Measurements from ENCODE around the gene PCA3.
"Not testable (repeated sequence)": the region's sequence is repeated elsewhere in the genome, so short reads cannot be mapped to it uniquely, and the experiment has no call there.

The PCA3 gene

DNA sequence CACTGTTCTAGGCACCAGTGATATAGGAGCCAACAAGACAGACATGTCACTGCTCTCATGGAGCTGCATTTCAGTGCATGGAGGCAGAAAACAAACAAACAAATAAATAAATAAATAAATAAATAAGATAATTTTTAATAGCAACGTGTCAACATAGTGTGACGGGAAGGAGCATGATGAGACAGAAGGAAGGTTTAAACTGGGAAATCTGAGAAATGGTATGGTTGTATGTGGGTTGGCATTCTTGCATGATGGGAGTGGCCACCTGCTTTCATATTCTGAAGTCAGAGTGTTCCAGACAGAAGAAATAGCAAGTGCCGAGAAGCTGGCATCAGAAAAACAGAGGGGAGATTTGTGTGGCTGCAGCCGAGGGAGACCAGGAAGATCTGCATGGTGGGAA, at the start of gene PCA3:
Gene PCA3 (plus strand): TSS at position 301 of the 400 bp plus-strand sequence.
- no peak for DNase-seq

GRCh38 chr9:76716085-76716672, 48.1 kb upstream of the PCA3 start:
- DNase-seq, result no peak

- no peak for DNase-seq
Measured at GRCh38 chr9:76717176-76717575, 47.1 kb upstream of the PCA3 start.

DNA sequence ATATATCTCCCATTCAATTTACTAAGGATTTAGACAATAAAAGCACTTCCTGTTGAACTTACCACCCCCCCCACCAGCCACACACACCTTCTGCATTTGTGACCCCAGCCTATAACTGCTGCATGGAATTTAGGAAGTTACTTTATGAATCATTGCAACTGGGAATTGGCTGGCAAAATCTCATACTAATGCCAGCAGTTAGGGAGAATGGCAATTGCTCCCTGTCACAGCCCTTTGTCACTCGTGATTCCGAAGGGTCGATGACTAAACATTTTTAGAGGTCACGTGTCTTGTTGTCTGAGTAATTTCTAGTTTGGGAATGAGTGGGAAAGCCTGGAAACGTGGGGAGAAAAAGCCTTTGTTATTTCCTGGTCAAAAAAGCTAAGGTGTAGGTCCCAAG, 46.6 kb upstream of the PCA3 start:
- DNase-seq, result no peak

DNA sequence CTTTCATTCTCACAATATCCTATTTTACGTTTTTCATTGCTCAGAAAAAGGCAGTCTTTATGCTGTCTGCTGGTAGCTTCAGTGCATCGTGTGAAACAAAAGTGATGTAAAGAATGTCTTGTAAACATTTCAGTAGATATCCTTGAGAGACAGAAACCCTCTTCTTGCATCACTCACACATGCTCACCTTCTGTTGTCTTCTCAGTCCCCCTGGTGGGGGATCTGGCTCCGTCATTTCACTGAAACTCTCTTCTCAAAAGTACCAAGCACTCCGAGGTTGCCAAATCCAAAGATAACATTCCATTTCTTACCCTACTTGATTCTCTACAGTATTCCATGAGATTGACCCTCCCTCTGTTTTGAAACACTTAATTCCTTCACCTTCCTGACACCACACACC, 46.1 kb upstream of the PCA3 start:
- DNase-seq, result no peak

DNA sequence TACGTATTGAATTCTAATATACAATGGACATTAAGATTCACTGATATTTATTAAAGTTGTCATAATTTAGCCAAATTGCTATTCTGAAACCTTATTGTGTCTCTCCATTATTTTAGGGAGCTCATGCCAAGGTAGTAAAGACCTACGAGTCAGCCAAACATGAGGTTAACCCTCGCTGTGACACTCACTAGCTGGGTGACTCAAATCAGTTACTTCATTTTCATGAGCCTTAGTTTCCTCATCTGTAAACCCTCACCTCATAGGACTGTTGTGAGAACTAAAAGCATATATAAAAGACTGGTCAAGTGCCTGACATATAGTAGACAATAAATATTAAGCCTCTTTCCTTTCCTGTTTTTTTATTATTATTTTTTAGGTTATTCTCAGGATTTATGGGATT, 44.0 kb upstream of the PCA3 start:
- no peak for DNase-seq

- no peak for DNase-seq
Measured at GRCh38 chr9:76725011-76725546, 39.2 kb upstream of the PCA3 start.

DNA sequence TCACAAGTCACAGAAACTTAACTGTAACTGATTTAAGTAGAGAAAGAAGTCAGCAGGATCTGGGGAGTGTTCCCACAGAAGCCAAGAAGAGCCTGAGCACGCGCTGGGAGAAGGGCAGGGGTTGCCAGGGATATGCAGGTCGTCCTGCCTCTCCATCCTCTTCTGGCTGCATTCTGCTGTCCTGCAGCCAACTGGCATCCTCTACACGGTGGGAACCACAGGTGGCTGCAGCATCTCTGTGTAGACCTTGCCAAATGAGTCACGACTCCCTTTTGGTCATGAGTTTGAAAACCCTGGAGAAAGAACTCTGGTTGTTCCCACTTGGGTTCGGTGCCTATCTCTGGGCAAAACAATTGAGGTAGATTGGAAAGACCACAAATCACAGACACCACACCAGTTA, 38.4 kb upstream of the PCA3 start:
- no peak for DNase-seq

- DNase-seq, result no peak
Measured at GRCh38 chr9:76729116-76729515, 35.1 kb upstream of the PCA3 start.

DNA sequence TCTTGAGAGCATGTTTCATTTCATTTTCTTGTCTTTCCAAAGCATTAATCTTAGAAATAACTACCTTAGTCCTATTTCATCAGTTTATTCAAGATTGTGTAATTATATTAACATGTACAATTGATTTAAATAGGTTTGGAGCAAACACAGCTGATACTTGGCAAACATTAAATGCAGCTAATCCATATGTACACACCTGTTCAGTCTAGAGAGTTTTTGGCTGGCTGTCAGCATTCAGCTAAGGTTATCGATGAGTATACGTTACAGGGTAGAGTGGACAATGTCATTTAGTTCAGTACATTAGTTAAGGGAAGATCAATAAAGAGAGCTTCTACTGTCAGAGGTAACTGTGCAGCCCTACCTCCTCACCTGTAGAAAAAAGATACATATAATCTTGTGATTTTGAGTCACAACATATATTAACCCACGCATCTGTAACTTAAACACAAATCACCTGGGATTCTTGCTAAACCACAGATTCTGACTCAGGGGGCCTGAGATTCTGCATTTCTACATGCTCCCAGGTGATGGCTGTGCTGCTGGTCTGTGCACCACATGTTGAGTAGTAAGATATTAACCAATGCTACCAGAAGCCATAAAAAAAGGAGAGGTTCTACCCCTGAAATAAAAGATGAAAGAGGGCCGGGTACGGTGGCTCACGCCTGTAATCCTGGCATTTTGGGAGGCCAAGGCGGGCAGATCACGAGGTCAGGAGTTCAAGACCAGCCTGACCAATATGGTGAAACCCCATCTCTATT, 34.1 kb upstream of the PCA3 start:
- DNase-seq, result no peak

DNA sequence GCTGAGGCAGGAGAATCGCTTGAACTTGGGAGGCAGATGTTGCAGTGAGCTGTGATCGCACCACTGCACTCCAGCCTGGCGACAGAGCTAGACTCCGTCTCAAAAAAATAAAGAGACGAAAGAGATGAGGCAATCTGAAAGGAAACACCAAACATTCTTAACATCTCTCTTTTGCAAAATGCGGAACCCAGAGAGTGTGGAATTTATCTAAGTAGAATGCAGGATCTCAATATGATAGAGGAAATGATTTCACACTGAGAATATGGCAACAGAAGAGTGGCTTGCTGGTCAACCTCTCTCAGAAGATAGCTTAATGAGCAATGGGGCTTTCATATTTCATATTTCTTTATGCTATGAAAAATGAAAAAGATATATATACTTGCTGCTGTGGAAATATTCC, 33.4 kb upstream of the PCA3 start:
- no peak for DNase-seq

DNA sequence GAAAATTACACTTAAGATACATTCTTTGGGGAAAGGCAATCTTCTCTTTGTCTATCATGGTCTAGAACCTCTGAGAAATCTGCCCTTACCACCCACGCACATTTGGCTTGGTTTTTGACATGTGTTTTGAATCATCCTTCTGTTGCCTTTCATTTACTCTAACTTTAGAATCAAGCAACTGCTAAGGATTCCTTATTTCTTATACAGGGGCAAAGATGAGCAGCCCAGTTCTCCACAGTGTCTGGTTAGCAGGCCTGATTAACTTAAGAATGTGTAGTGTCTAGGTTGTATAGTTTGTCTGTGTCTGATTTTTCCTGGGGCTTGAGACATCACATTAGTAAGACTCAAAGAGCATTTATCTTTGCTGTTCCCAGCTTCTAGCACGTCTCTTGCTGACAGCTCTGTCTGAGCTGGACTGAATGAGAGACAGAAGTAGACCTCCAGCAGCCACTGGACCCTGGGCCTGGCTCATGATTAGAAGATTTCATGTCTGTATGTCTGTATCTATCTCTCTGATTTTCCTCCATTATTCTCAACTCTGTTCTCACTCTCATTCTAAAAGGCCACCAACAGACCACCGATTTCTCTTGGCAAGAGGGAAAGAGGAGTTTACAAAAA, 31.8 kb upstream of the PCA3 start:
- DNase-seq, result no peak

GRCh38 chr9:76733096-76733495, 31.1 kb upstream of the PCA3 start:
- no peak for DNase-seq

DNA sequence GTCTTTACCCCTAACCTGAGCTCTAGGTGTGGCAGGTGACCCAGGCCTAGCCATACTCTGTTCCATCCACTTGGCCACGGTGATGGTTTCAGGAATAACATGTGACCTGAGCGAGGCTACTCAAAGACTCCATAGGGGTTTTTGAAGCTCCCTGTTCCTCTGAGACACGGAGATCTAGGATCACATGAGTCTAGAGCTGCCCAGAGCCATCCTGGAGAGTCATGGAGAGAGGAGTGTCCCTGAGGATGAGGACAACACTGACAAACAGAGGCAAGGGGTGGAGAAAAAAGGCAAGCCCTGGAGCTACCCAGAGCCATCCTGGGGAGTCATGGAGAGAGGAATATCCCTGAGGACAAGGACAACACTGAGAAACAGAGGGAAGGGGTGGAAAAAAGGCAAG, 29.5 kb upstream of the PCA3 start:
- no peak for DNase-seq

DNA sequence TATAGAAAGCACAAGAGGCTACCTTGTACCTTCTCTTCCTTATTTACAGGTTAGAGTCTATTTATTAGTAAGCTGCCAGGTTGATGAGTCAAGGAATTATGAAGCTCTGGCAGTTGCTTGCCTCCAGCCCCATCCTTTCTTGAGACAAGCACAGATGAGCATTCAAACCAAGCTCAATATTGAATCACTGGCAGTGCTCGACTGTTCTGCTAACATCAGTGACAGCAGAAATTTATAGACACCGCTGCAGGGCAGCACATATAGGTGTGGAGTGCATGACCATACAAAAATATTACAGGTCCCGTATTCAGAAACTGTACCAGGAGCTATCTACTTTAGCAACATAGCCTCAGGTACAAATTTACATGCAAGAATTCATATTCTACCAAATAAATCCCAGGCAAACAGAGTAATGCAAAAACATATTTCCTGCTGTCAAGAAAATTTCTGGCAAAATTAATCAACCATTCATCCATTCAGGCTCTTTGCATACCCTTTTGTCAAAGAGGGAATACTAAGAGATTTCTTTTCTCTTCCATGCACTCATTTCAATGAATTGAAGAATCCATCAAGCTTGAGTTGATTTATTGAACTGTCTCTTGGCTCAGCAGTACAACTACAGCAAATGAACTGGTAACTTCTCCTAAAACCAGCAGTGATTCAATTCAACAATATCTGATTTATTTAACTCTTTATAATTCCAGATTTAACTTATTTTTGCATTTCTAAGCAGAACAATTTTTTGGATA, 26.9 kb upstream of the PCA3 start:
- no peak for DNase-seq

DNA sequence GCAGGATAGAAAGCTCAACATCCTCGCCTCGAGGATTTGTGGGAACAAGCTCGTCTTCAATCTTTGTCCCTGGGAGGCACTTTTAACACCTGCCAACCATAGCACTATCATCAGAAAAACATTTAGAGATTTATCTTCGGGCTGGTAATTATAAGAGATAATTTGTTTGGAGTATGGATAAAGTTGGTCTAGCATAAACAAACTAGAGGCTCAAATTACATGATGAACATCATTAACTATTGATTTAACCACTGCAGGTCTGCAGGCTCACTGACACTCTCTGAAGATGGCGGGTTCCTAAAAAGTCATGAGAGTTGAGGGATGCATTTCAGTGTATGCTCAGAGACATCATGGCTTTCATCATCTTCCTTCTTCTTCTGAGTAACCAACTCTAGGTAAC, 25.8 kb upstream of the PCA3 start:
- DNase-seq, result no peak

GRCh38 chr9:76741524-76741923, 22.7 kb upstream of the PCA3 start:
- DNase-seq, result no peak

- not testable (repeated sequence) for DNase-seq
Measured at GRCh38 chr9:76742890-76743289, 21.3 kb upstream of the PCA3 start.

- DNase-seq, result no peak
Measured at GRCh38 chr9:76743931-76744330, 20.3 kb upstream of the PCA3 start.

- DNase-seq, result no peak
Measured at GRCh38 chr9:76744336-76744735, 19.9 kb upstream of the PCA3 start.

DNA sequence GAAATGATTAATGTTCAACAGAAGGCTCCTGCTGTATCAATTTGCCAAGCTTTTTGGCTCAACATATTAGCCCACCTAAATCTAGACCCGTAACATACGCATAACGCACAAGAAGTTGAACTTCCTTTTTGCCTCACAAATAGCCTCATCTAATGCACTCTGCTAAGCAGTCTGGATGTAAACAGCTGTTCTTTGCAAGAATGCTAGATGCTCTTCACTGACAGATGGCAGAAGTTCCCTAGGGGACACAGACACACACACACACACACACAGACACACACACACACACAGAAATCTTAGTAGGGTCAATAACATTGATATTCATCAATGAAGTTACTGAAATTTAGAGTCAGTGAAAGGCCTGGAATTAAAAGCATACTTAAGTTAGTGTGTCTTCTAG, 13.2 kb upstream of the PCA3 start:
- DNase-seq, result no peak

DNA sequence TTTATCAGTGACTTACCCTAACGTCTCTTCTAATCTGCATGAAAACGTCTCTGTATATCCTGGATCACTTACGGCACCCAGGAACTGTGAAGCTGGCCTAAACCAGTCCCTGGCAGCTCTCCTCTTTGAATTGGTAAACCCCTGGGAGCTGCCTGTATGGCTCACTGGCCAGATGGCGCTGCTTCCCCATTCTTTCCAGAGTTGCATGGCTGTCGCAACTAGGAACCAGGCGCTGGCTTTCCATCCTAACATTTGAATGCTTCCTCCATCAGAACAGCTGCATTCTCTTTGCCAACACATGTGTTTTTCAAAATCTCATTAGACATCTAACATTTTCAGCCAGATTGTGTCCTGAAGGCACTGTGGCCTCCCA, 8.0 kb upstream of the PCA3 start:
- DNase-seq, result no peak

- no peak for DNase-seq
Measured at GRCh38 chr9:76756941-76757673, 7.1 kb upstream of the PCA3 start.
